ENCODE data around the gene SEMA4F. TPM values are rescaled to one million over a fixed set of nuclear protein-coding genes. Genes with fewer than 3 reads are reported as not detected.

Gene SEMA4F
- total RNA-seq, 1 donor from 2014 or later = 12.4 TPM

DNA sequence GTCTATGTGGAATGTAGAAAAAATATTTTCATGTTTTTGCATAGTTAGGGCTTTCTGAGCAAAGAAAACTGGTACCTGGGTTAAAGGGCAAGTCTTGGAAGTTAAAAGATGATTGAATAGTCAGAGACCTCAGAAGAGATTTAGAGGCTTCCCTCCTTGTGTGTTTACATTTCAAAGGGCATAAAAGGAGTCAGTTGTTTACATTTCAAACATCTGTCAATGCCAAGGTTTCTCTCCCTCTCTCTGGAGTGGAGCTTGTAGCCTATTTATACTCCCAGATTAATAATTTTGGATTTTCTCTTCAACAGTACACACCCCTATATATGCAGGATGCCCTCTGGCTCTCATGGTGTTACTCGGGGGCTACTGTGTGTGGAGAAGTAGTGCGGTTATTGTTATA is 14.5 kb upstream of the SEMA4F start:
- Mint-ChIP-seq H3K36me3 (ENCODE audit: low read depth) (no peaks in the 10 kb centered on the region), H3K27me3 (ENCODE audit: low read depth) (peaks cover 29% of the 10 kb centered on the region), H3K27ac (ENCODE audit: unreplicated experiment) (no peak overlapping the region), H3K4me3 (no peak overlapping the region), H3K9me3 (no peaks in the 10 kb centered on the region), H3K4me1 (no peaks in the 10 kb centered on the region)
- TF ChIP-seq, protein P1, sequence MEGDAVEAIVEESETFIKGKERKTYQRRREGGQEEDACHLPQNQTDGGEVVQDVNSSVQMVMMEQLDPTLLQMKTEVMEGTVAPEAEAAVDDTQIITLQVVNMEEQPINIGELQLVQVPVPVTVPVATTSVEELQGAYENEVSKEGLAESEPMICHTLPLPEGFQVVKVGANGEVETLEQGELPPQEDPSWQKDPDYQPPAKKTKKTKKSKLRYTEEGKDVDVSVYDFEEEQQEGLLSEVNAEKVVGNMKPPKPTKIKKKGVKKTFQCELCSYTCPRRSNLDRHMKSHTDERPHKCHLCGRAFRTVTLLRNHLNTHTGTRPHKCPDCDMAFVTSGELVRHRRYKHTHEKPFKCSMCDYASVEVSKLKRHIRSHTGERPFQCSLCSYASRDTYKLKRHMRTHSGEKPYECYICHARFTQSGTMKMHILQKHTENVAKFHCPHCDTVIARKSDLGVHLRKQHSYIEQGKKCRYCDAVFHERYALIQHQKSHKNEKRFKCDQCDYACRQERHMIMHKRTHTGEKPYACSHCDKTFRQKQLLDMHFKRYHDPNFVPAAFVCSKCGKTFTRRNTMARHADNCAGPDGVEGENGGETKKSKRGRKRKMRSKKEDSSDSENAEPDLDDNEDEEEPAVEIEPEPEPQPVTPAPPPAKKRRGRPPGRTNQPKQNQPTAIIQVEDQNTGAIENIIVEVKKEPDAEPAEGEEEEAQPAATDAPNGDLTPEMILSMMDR (conservative IDR thresholded peaks at IDR 0.05) = no peak
- DNase-seq (ENCODE audit: low read depth, low spot score) = no peak

DNA sequence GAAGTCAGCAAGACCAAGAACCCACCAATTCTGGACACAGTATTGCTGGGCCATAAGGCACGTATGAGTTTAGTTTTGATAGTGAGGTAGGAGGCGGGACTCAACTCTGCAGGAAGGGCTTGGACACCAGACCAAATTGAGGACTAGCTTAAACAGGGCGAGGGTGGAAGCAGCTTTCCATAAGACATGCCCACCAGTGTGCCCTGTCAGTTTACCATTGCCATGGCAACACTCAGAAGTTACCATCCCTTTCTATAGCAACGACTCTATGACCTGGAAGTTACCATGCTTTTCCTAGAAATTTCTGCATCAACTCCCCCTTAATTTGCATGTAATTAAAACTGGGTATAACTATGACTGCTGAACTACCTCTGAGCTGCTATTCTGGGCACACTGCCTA is 8.7 kb upstream of the SEMA4F start:
- TF ChIP-seq, protein P1 (conservative IDR thresholded peaks at IDR 0.05) = no peak
- Mint-ChIP-seq H3K4me1 (peaks cover 4% of the 10 kb centered on the region), H3K4me3 (no peak overlapping the region), H3K27ac (ENCODE audit: unreplicated experiment) (no peak overlapping the region), H3K27me3 (ENCODE audit: low read depth) (peaks cover 34% of the 10 kb centered on the region), H3K9me3 (no peaks in the 10 kb centered on the region), H3K36me3 (ENCODE audit: low read depth) (no peaks in the 10 kb centered on the region)
- DNase-seq (ENCODE audit: low read depth, low spot score) = no peak

DNA sequence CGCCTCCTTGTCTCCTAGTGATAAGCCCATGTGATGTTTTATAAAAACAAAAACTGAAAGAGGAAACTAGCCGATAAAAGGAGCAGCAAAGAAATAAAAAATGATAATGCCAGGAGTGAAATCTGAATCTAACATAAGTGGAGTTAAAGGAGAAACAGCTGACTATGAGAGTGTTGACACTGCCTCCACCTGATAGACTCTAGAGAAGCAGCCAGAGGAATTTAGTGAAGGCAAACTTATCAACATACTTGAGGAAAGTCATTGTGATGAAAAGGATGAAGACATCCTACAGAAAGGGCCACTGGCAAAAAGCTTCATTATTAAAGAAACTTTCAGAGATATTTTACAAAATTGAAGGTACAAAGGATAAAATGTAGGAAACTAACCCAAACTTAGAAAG is 7.8 kb upstream of the SEMA4F start:
- Mint-ChIP-seq H3K27me3 (ENCODE audit: low read depth) (peaks cover 38% of the 10 kb centered on the region), H3K4me1 (peaks cover 4% of the 10 kb centered on the region), H3K27ac (ENCODE audit: unreplicated experiment) (no peak overlapping the region), H3K9me3 (no peaks in the 10 kb centered on the region), H3K4me3 (no peak overlapping the region), H3K36me3 (ENCODE audit: low read depth) (no peaks in the 10 kb centered on the region)
- TF ChIP-seq, protein P1 (conservative IDR thresholded peaks at IDR 0.05) = no peak
- DNase-seq (ENCODE audit: low read depth, low spot score) = no peak

DNA sequence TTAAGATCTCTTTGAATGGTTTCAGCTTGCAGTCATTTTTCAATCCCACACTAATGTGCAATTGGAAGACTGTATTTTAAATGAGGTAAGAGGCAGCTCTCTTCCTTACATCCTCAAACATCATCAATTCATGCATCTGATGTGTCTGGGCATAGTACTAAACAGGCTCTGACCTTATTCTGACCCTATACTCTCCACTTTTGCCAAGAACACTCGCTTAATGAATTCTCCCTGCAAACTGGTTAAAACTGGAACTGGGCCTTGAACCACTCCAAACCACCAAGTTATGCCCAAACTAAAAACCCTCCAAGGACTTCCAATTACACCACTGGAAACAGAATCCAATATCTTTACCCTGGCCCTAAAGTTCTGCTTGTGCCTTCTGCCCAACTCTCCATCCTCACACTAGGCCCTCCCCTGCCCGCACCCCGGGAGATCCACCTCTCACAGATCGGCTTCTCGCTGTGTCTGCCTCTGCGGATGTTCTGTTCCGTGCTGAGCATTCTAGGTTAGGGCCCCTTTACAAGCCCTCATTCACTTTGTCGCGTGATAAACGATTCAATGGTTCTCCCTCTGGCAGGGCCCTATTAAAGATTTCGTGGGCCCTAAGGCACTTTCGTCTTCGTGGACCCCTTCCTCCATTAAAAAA is 7.1 kb upstream of the SEMA4F start:
- Mint-ChIP-seq H3K4me1 (peaks cover 4% of the 10 kb centered on the region), H3K27me3 (ENCODE audit: low read depth) (peaks cover 38% of the 10 kb centered on the region), H3K27ac (ENCODE audit: unreplicated experiment) (no peak overlapping the region), H3K4me3 (no peak overlapping the region), H3K9me3 (no peaks in the 10 kb centered on the region), H3K36me3 (ENCODE audit: low read depth) (no peaks in the 10 kb centered on the region)
- TF ChIP-seq, protein P1 (conservative IDR thresholded peaks at IDR 0.05) = no peak
- no peak for DNase-seq (ENCODE audit: low read depth, low spot score)

DNA sequence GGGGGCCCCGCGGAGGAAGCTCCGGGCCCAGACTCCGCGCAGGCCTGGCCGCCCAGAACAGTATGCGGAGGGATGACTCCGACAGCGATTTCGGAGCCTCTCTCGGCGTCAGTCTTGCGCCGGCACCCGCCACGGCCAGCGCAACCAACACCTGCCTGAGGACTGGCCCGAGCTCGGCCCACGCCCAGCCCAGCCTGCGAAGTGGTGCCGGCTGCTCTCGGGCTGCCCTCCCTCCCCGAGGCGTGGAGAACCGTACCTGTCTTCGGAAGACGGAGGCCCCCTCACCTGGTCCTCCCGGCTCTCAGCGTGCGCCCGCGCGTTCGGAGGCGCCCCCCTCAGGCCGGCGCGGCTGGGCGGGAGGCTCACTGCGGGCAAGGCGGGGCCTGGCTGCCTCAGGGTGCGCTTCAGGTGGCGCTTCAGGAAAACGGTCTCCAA is 6.0 kb upstream of the SEMA4F start, which contains the start of gene M1AP:
Gene M1AP, minus strand, starts transcription at position 322 of the 435 bp plus-strand sequence. CDS start 8,055 bp downstream, outside the sequence.
- peaks cover 42% of the 10 kb centered on the region for H3K27me3 Mint-ChIP-seq (ENCODE audit: low read depth)
- peak within 1 kb of the TSS; percentile 45 for H3K4me3 Mint-ChIP-seq
- no peaks in the 10 kb centered on the region for H3K9me3 Mint-ChIP-seq
- TF ChIP-seq, protein P1 (conservative IDR thresholded peaks at IDR 0.05) = peak; percentile 49
- no peaks in the 10 kb centered on the region for H3K36me3 Mint-ChIP-seq (ENCODE audit: low read depth)
- H3K27ac Mint-ChIP-seq (ENCODE audit: unreplicated experiment) = peak within 1 kb of the TSS; percentile 15
- no peak for DNase-seq (ENCODE audit: low read depth, low spot score)
- peaks cover 4% of the 10 kb centered on the region for H3K4me1 Mint-ChIP-seq
